ENCODE measurements around the gene PLXNA3. TPM values are rescaled to one million over a fixed set of nuclear protein-coding genes. Genes with fewer than 3 reads are reported as not detected.

PLXNA3 gene
- total and polyA plus RNA-seq, 2 donors (not counting 1 experiment from before 2014, with no cell fraction given), result 17.8 to 18.4 TPM

- DNase-seq (ENCODE audit: low read depth in 2 of 2), result no peak
- no peaks in the 10 kb centered on the region for H3K9me3 ChIP-seq (ENCODE audit: control insufficient read depth, insufficient read depth, low read depth, low read length)
- TF ChIP-seq EZH2 (IDR thresholded peaks at IDR 0.05; ENCODE audit: low read length, missing control alignments), result no peak
- TF ChIP-seq CTCF (conservative IDR thresholded peaks at IDR 0.05 in 1 of 2, IDR thresholded peaks at IDR 0.05 in 1 of 2; ENCODE audit: low read depth in 1 of 2, low read length in 2 of 2), result no peak
- no peak overlapping the region for H3K9ac ChIP-seq (ENCODE audit: insufficient read depth, low read length)
- peaks cover 16% of the 10 kb centered on the region for H3K36me3 ChIP-seq (ENCODE audit: control insufficient read depth, insufficient read depth, low read length)
- H3K4me3 ChIP-seq (replicated peaks in 1 of 4; ENCODE audit: control extremely low read depth in 1 of 4, insufficient read depth in 1 of 4, low read depth in 3 of 4, low read length in 4 of 4), result no peak overlapping the region
- H3K27ac ChIP-seq (ENCODE audit: insufficient read depth, low read length), result no peak overlapping the region
- no peak overlapping the region for H2AFZ ChIP-seq (ENCODE audit: low read length)
- no peaks in the 10 kb centered on the region for H3K27me3 ChIP-seq (ENCODE audit: control insufficient read depth, insufficient read depth, low read length)
- no peak overlapping the region for H3K4me2 ChIP-seq (ENCODE audit: extremely low read depth, insufficient read depth, low read length)
- H3K4me1 ChIP-seq (ENCODE audit: control insufficient read depth, extremely low read depth, insufficient read depth, low read length), result no peaks in the 10 kb centered on the region
- no peaks in the 10 kb centered on the region for H4K20me1 ChIP-seq (ENCODE audit: control insufficient read depth, extremely low read depth, insufficient read depth, low read length)
- H3K79me2 ChIP-seq (ENCODE audit: control insufficient read depth, insufficient read depth, low read length), result no peaks in the 10 kb centered on the region
Measured at GRCh38 chrX:154472685-154473632, 14.9 kb downstream of the PLXNA3 start.

GRCh38 chrX:154473683-154474082 lies 15.6 kb downstream of the PLXNA3 start:
- no peak for DNase-seq (ENCODE audit: low read depth in 2 of 2)
- no peak for TF ChIP-seq EZH2 (IDR thresholded peaks at IDR 0.05; ENCODE audit: low read length, missing control alignments)
- no peak for TF ChIP-seq CTCF (conservative IDR thresholded peaks at IDR 0.05 in 1 of 2, IDR thresholded peaks at IDR 0.05 in 1 of 2; ENCODE audit: low read depth in 1 of 2, low read length in 2 of 2)
- H3K4me2 ChIP-seq (ENCODE audit: extremely low read depth, insufficient read depth, low read length), result no peak overlapping the region
- H2AFZ ChIP-seq (ENCODE audit: low read length), result no peak overlapping the region
- no peaks in the 10 kb centered on the region for H3K4me1 ChIP-seq (ENCODE audit: control insufficient read depth, extremely low read depth, insufficient read depth, low read length)
- H3K27ac ChIP-seq (ENCODE audit: insufficient read depth, low read length), result no peak overlapping the region
- no peaks in the 10 kb centered on the region for H3K27me3 ChIP-seq (ENCODE audit: control insufficient read depth, insufficient read depth, low read length)
- no peaks in the 10 kb centered on the region for H3K79me2 ChIP-seq (ENCODE audit: control insufficient read depth, insufficient read depth, low read length)
- H4K20me1 ChIP-seq (ENCODE audit: control insufficient read depth, extremely low read depth, insufficient read depth, low read length), result no peaks in the 10 kb centered on the region
- H3K4me3 ChIP-seq (replicated peaks in 1 of 4; ENCODE audit: control extremely low read depth in 1 of 4, insufficient read depth in 1 of 4, low read depth in 3 of 4, low read length in 4 of 4), result no peak overlapping the region
- no peaks in the 10 kb centered on the region for H3K9me3 ChIP-seq (ENCODE audit: control insufficient read depth, insufficient read depth, low read depth, low read length)
- H3K36me3 ChIP-seq (ENCODE audit: control insufficient read depth, insufficient read depth, low read length), result peaks cover 16% of the 10 kb centered on the region
- no peak overlapping the region for H3K9ac ChIP-seq (ENCODE audit: insufficient read depth, low read length)

GRCh38 chrX:154476821-154477220 lies 18.7 kb downstream of the PLXNA3 start:
- Histone ChIP-seq H3K4me2 (ENCODE audit: extremely low read depth, insufficient read depth, low read length) (no peak overlapping the region), H4K20me1 (ENCODE audit: control insufficient read depth, extremely low read depth, insufficient read depth, low read length) (no peaks in the 10 kb centered on the region), H3K4me3 (replicated peaks in 1 of 4; ENCODE audit: control extremely low read depth in 1 of 4, insufficient read depth in 1 of 4, low read depth in 3 of 4, low read length in 4 of 4) (no peak overlapping the region), H3K4me1 (ENCODE audit: control insufficient read depth, extremely low read depth, insufficient read depth, low read length) (no peaks in the 10 kb centered on the region), H3K27me3 (ENCODE audit: control insufficient read depth, insufficient read depth, low read length) (no peaks in the 10 kb centered on the region), H3K9me3 (ENCODE audit: control insufficient read depth, insufficient read depth, low read depth, low read length) (no peaks in the 10 kb centered on the region), H2AFZ (ENCODE audit: low read length) (no peak overlapping the region), H3K36me3 (ENCODE audit: control insufficient read depth, insufficient read depth, low read length) (peaks cover 1% of the 10 kb centered on the region), H3K79me2 (ENCODE audit: control insufficient read depth, insufficient read depth, low read length) (no peaks in the 10 kb centered on the region), H3K27ac (ENCODE audit: insufficient read depth, low read length) (no peak overlapping the region), H3K9ac (ENCODE audit: insufficient read depth, low read length) (no peak overlapping the region)
- no peak for TF ChIP-seq CTCF (conservative IDR thresholded peaks at IDR 0.05 in 1 of 2, IDR thresholded peaks at IDR 0.05 in 1 of 2; ENCODE audit: low read depth in 1 of 2, low read length in 2 of 2)
- TF ChIP-seq EZH2 (IDR thresholded peaks at IDR 0.05; ENCODE audit: low read length, missing control alignments), result no peak
- no peak for DNase-seq (ENCODE audit: low read depth in 2 of 2)
